BE2C (cell line): Measurements from ENCODE around the gene PRUNE1.

ENCODE experiments used
- DNase-seq: peaks from one replicate; pipeline ENCODE4 v3.0.0-alpha.2; 2020
- H3K27me3 ChIP-seq: fragments of 250-450 bp; sonication (Bioruptor Pico); 2 replicates; pipeline ENCODE4 v1.5.1; 2020; ENCODE audit warnings: mild to moderate bottlenecking
- H3K36me3 ChIP-seq: fragments of 250-450 bp; sonication (Bioruptor Pico); 2 replicates; pipeline ENCODE4 v1.5.1; 2020; ENCODE audit warnings: mild to moderate bottlenecking
- H3K4me1 ChIP-seq: fragments of 250-450 bp; sonication (Bioruptor Pico); 2 replicates; pipeline ENCODE4 v1.5.1; 2020
- H3K4me3 ChIP-seq: 2 replicates; pipeline ENCODE4 v1.5.1; 2011; ENCODE audit warnings: low read depth, low read length
- H3K9me3 ChIP-seq: fragments of 250-450 bp; sonication (Bioruptor Pico); 2 replicates; pipeline ENCODE4 v1.5.1; 2020
- TF ChIP-seq, protein P1 (sequence below): IDR thresholded peaks from 2 replicates; pipeline ENCODE4 v1.5.1; 2012; ENCODE audit warnings: mild to moderate bottlenecking, low read depth, low read length

The PRUNE1 gene

GRCh38 chr1:151009206-151009587 lies 948 bp downstream of the PRUNE1 start:
- Histone ChIP-seq H3K36me3 (no peaks in the 10 kb centered on the region), H3K4me1 (no peaks in the 10 kb centered on the region; the same call in 1 of the 2 replicates), H3K4me3 (peak overlapping the region; percentile 83), H3K27me3 (no peaks in the 10 kb centered on the region), H3K9me3 (no peaks in the 10 kb centered on the region)
- TF ChIP-seq, protein P1, sequence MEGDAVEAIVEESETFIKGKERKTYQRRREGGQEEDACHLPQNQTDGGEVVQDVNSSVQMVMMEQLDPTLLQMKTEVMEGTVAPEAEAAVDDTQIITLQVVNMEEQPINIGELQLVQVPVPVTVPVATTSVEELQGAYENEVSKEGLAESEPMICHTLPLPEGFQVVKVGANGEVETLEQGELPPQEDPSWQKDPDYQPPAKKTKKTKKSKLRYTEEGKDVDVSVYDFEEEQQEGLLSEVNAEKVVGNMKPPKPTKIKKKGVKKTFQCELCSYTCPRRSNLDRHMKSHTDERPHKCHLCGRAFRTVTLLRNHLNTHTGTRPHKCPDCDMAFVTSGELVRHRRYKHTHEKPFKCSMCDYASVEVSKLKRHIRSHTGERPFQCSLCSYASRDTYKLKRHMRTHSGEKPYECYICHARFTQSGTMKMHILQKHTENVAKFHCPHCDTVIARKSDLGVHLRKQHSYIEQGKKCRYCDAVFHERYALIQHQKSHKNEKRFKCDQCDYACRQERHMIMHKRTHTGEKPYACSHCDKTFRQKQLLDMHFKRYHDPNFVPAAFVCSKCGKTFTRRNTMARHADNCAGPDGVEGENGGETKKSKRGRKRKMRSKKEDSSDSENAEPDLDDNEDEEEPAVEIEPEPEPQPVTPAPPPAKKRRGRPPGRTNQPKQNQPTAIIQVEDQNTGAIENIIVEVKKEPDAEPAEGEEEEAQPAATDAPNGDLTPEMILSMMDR: no peak
- no peak for DNase-seq

- no peak overlapping the region for H3K4me3 ChIP-seq
- no peak for DNase-seq
- TF ChIP-seq, protein P1: no peak
Measured at GRCh38 chr1:151009674-151010345, 1.6 kb downstream of the PRUNE1 start.

DNA sequence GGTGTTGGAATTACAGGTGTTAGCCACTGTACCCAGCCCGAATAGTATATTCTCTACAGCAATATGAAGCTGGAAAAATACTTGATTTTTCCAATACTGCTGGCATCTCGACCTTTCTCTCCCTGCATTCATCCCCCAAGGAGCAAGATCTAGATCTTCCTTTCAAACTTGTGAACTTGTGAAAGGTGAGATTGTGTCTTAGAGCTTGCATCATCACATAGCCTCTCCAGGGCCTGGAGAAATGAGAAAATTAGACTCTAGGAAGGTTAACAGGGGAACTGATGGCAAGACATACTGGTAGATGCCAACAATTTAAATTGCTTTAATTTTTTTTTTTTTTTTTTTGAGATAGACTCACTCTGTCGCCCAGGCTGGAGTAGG lies 2.1 kb downstream of the PRUNE1 start:
- no peak overlapping the region for H3K4me3 ChIP-seq
- no peaks in the 10 kb centered on the region for H3K9me3 ChIP-seq
- no peak for DNase-seq
- H3K27me3 ChIP-seq: no peaks in the 10 kb centered on the region
- no peaks in the 10 kb centered on the region for H3K36me3 ChIP-seq
- no peaks in the 10 kb centered on the region; the same call in 1 of the 2 replicates for H3K4me1 ChIP-seq
- TF ChIP-seq, protein P1: no peak

More at GRCh38 chr1:151009674-151010345, 1.6 kb downstream of the PRUNE1 start:
- H3K36me3 ChIP-seq: no peaks in the 10 kb centered on the region
- no peaks in the 10 kb centered on the region for H3K9me3 ChIP-seq
- H3K4me1 ChIP-seq: no peaks in the 10 kb centered on the region; the same call in 1 of the 2 replicates
- H3K27me3 ChIP-seq: no peaks in the 10 kb centered on the region

DNA sequence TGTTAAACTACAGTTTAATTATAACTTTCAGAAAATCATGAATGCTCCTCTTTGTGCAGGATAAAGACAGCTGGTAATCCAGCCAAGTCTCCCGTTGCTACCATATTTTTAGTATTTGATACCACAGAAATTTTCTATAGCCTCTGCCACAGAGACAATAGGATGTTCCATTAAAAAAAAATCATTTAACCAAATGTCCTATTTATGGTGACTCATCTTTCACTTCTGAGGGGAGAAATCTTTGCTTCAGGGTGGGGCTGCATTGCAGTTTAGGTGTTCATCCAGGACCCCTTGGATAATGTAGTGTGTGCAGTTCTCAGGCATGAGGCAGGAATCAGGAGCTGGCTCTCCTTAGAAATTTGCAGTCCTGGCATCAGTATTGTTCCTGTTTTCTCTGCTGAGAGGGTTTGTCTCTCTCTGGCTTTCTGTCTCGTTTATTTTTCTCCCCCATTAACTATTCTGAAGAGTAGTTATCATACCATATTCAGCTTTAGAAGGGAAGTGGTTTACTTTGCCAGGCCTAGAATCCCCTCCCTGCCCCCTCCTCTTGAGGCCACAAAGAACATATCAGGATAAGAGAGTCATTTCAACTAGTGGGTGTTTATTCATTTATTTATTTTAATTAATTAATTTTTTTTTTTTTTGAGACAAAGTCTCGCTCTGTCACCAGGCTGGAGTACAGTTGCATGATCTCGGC lies 3.1 kb downstream of the PRUNE1 start:
- no peaks in the 10 kb centered on the region for H3K36me3 ChIP-seq
- H3K4me3 ChIP-seq: no peak overlapping the region
- no peaks in the 10 kb centered on the region for H3K27me3 ChIP-seq
- no peaks in the 10 kb centered on the region; the same call in 1 of the 2 replicates for H3K4me1 ChIP-seq
- no peaks in the 10 kb centered on the region for H3K9me3 ChIP-seq
- no peak for DNase-seq
- TF ChIP-seq, protein P1: no peak

DNA sequence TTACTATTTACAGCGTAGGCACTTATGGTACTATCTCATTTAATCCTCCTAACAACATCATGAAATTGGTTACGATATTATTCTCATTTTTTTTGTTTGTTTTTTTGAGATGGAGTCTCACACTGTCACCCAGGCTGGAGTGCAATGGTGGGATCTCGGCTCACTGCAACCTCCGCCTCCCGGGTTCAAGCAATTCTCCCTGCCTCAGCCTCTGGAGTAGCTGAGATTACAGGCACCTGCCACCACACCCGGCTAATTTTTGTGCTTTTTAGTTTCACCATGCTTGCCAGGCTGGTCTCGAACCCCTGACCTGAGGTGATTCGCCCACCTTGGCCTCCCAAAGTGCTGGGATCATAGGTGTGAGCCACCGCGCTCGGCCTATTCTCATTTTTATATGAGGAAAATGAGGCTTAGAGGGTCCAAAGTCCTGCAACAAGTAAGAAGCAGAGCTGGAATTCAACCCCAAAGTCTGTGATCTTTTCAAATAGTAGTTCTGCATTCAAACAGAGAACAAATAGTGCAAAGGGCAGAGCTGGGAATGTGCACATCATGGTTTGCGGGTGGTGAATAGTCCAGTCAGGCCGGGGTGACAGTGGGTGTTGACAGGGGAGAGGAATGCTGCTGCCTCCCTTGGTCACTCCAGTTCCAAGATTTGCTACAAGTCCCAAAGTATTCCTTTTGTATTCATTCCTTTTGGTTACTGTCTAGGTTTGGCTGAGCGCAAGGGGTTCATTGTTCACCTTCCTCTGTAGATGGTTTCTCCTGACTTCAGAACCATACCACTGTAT lies 4.6 kb downstream of the PRUNE1 start:
- no peaks in the 10 kb centered on the region for H3K27me3 ChIP-seq
- H3K4me3 ChIP-seq: no peak overlapping the region
- H3K36me3 ChIP-seq: no peaks in the 10 kb centered on the region
- no peaks in the 10 kb centered on the region; the same call in 1 of the 2 replicates for H3K4me1 ChIP-seq
- no peak for DNase-seq
- no peaks in the 10 kb centered on the region for H3K9me3 ChIP-seq
- TF ChIP-seq, protein P1: no peak
